Endothelial cell of umbilical vein (primary cell): ENCODE results near the gene FOCAD. TPM values are rescaled to one million over a fixed set of nuclear protein-coding genes. Genes with fewer than 3 reads are reported as not detected.

Experiments
- BruUV-seq: library from RNA; stranded (reverse); fragments of 400-500 nt; replicated peaks from 2 replicates; lab custom pipeline; 2021; lab: Mats Ljungman, UMichigan
- CTCF ChIA-PET: fragments of 300-600, 350-600 bp; sonication (Branson Sonifier 250); formaldehyde crosslinking; loops from one replicate; lab custom pipeline; 2021; ENCODE audit warnings: antibody characterized with exemption, inconsistent platforms; lab: Charles Lee
- POLR2A ChIA-PET: fragments of 300-600, 350-600 bp; sonication (Branson Sonifier 250); formaldehyde crosslinking; loops from one replicate; lab custom pipeline; 2021; ENCODE audit warnings: antibody characterized with exemption, inconsistent platforms; lab: Charles Lee
- DNase-seq: peaks from one replicate; pipeline ENCODE4 v3.0.0-alpha.2; 2011; ENCODE audit warnings: low read depth, low spot score
- FAIRE-seq: peaks from 2 replicates; lab custom pipeline; 2011; peaks lifted over from hg19 to GRCh38; lab: Jason Lieb, UNC
- H2AFZ ChIP-seq: 2 replicates; pipeline ENCODE4 v1.6.0; 2012; ENCODE audit warnings: low read depth, low read length, control low read depth, inconsistent platforms
- H3K27ac ChIP-seq: 2 replicates; pipeline ENCODE4 v1.5.1; 2011; ENCODE audit warnings: low read depth, mild to moderate bottlenecking, control low read depth, low read length, moderate library complexity; ENCODE audit not compliant: insufficient read depth
- H3K27me3 ChIP-seq, 2 experiments: 2 replicates each; pipeline versions ENCODE4 v1.6.0 to v1.6.1; 2011; ENCODE audit warnings: low read length in 2 of 2, mixed read lengths in 1 of 2; ENCODE audit not compliant: control insufficient read depth in 2 of 2, insufficient read depth in 2 of 2
- H3K36me3 ChIP-seq, 2 experiments: 2 replicates in 1 of 2; 3 replicates in 1 of 2; pipeline ENCODE4 v1.5.1; 2011; ENCODE audit warnings: low read length in 2 of 2, mild to moderate bottlenecking in 1 of 2, moderate library complexity in 1 of 2; ENCODE audit not compliant: control insufficient read depth in 2 of 2, insufficient read depth in 2 of 2; ENCODE audit errors: extremely low read depth in 1 of 2
- H3K4me1 ChIP-seq: 3 replicates; pipeline ENCODE4 v1.5.1; 2011; ENCODE audit warnings: mild to moderate bottlenecking, low read length; ENCODE audit not compliant: control insufficient read depth, insufficient read depth; ENCODE audit errors: extremely low read depth
- H3K4me2 ChIP-seq: 2 replicates; pipeline ENCODE4 v1.6.1; 2011; ENCODE audit warnings: low read length, control low read depth, mixed read lengths; ENCODE audit not compliant: insufficient read depth
- H3K4me3 ChIP-seq, 3 experiments: fragments of 200-600 bp in 1 of 3; sonication (generic), shearing (Covaris generic) in 1 of 3; replicated peaks in 1 of 3; 2 replicates each; pipeline ENCODE4 v1.5.1; 2011 to 2016; ENCODE audit warnings: control low read depth in 3 of 3, low read length in 3 of 3, mild to moderate bottlenecking in 2 of 3, inconsistent platforms in 1 of 3, low read depth in 1 of 3, moderate library complexity in 1 of 3; ENCODE audit not compliant: insufficient read depth in 1 of 3
- H3K79me2 ChIP-seq: 2 replicates; pipeline ENCODE4 v1.6.0; 2012; ENCODE audit warnings: low read length, inconsistent platforms; ENCODE audit not compliant: control insufficient read depth, insufficient read depth
- H3K9ac ChIP-seq: replicated peaks from 2 replicates; pipeline ENCODE3; 2011; ENCODE audit warnings: low read length, control low read depth; ENCODE audit not compliant: insufficient read depth; ENCODE audit errors: extremely low read depth
- H3K9me1 ChIP-seq: replicated peaks from 3 replicates; pipeline ENCODE4 v1.6.0; 2011; ENCODE audit warnings: mild to moderate bottlenecking, low read length; ENCODE audit not compliant: control insufficient read depth, insufficient read depth; ENCODE audit errors: extremely low read depth
- H3K9me3 ChIP-seq: replicated peaks from 2 replicates; pipeline ENCODE4 v1.5.1; 2012; ENCODE audit warnings: low read length, inconsistent platforms; ENCODE audit not compliant: control insufficient read depth, insufficient read depth
- H4K20me1 ChIP-seq: replicated peaks from 2 replicates; pipeline ENCODE3; 2011; ENCODE audit warnings: mild to moderate bottlenecking, low read length; ENCODE audit not compliant: control insufficient read depth, insufficient read depth; ENCODE audit errors: extremely low read depth
- EZH2 ChIP-seq: IDR thresholded peaks from 2 replicates; pipeline ENCODE4 v1.6.1; 2012; ENCODE audit warnings: borderline replicate concordance, low read depth, mild to moderate bottlenecking, moderate library complexity, low read length, inconsistent platforms; ENCODE audit not compliant: severe bottlenecking
- FOS ChIP-seq: IDR thresholded peaks from 2 replicates; pipeline ENCODE4 v1.6.1; 2011; ENCODE audit warnings: mild to moderate bottlenecking, low read length, moderate library complexity, borderline replicate concordance; ENCODE audit not compliant: insufficient read depth
- GATA2 ChIP-seq: IDR thresholded peaks from 2 replicates; pipeline ENCODE4 v1.7.0; 2011; ENCODE audit warnings: low read depth, mild to moderate bottlenecking, moderate library complexity, mixed read lengths, low read length; ENCODE audit not compliant: insufficient read length, insufficient read depth
- JUN ChIP-seq: IDR thresholded peaks from 2 replicates; pipeline ENCODE4 v1.6.1; 2011; ENCODE audit warnings: borderline replicate concordance, low read depth; ENCODE audit not compliant: insufficient read length, insufficient read depth
- MAX ChIP-seq: IDR thresholded peaks from 2 replicates; pipeline ENCODE4 v1.6.1; 2011; ENCODE audit not compliant: insufficient read depth, insufficient read length
- MYC ChIP-seq: IDR thresholded peaks from one replicate; pipeline ENCODE4 v1.6.1; 2011; ENCODE audit warnings: mild to moderate bottlenecking, low read depth, low read length
- POLR2A ChIP-seq: IDR thresholded peaks from 2 replicates; pipeline ENCODE4 v1.6.1; 2012; ENCODE audit warnings: low read depth, mild to moderate bottlenecking, control low read depth, low read length
- POLR2AphosphoS5 ChIP-seq: IDR thresholded peaks from 2 replicates; pipeline ENCODE4 v1.6.1; 2012; ENCODE audit warnings: low read depth, mild to moderate bottlenecking, control low read depth, low read length, moderate library complexity; ENCODE audit not compliant: insufficient read depth
- dilution Hi-C: fragments of 300-500 bp; cut with MboI; formaldehyde crosslinking; loops from one replicate; pipeline ENCODE4 v1.15.0; 2019; ENCODE audit warnings: low sequenced_read_pairs; ENCODE audit not compliant: extremely low pct_ligation_motif_present
- intact Hi-C: fragments of 100-400 bp; cut with micrococcal nuclease; formaldehyde crosslinking; loops from one replicate; pipeline ENCODE4 v1.10.0; 2022
- polyA plus RNA-seq, 4 experiments: library from polyadenylated mRNA; depleted of rRNA in 3 of 4; stranded (reverse) in 3 of 4; unstranded in 1 of 4; fragments of >200 nt; gene quantifications; 2 replicates each; pipeline versions ENCODE4 v1.2.1 to v1.2.3, GENCODE V29; 2011 to 2012; ENCODE audit warnings: missing spikeins in 1 of 4
- total RNA-seq: library from RNA; stranded (reverse); gene quantifications from 2 replicates; pipeline ENCODE4 v1.2.3, GENCODE V29; 2021
- TF ChIP-seq, protein P1 (sequence below), 2 donors: IDR thresholded peaks; 1 replicate in 1 of 2; 2 replicates in 1 of 2; pipeline ENCODE4 v1.5.1; 2011; ENCODE audit warnings: low read length in 2 of 2, mild to moderate bottlenecking in 2 of 2, moderate library complexity in 2 of 2, control low read depth in 1 of 2, inconsistent platforms in 1 of 2, low read depth in 1 of 2; ENCODE audit not compliant: insufficient read depth in 1 of 2; ENCODE audit errors: extremely low read depth in 1 of 2

Gene FOCAD
- total and polyA plus RNA-seq, 2 donors (not counting 3 experiments of a cell fraction or from before 2014, with no cell fraction given) = 26.7 to 66.9 TPM

- CTCF ChIA-PET = interaction anchor here (1.4 to 1.9 kb wide), 2 partner anchors 16 to 297 kb away, joined by 3 to 4 read pairs; no protein-coding TSS in a partner anchor
- Histone ChIP-seq H2AFZ (no peak overlapping the region), H3K4me1 (no peaks in the 10 kb centered on the region), H4K20me1 (no peaks in the 10 kb centered on the region), H3K9me1 (no peaks in the 10 kb centered on the region), H3K4me2 (no peak overlapping the region), H3K36me3 (no peaks in the 10 kb centered on the region), H3K9me3 (no peaks in the 10 kb centered on the region), H3K27me3 (no peaks in the 10 kb centered on the region), H3K27ac (no peak overlapping the region), H3K4me3 (no peak overlapping the region), H3K9ac (no peak overlapping the region), H3K79me2 (no peaks in the 10 kb centered on the region)
- TF ChIP-seq GATA2 = no peak
- TF ChIP-seq, protein P1, sequence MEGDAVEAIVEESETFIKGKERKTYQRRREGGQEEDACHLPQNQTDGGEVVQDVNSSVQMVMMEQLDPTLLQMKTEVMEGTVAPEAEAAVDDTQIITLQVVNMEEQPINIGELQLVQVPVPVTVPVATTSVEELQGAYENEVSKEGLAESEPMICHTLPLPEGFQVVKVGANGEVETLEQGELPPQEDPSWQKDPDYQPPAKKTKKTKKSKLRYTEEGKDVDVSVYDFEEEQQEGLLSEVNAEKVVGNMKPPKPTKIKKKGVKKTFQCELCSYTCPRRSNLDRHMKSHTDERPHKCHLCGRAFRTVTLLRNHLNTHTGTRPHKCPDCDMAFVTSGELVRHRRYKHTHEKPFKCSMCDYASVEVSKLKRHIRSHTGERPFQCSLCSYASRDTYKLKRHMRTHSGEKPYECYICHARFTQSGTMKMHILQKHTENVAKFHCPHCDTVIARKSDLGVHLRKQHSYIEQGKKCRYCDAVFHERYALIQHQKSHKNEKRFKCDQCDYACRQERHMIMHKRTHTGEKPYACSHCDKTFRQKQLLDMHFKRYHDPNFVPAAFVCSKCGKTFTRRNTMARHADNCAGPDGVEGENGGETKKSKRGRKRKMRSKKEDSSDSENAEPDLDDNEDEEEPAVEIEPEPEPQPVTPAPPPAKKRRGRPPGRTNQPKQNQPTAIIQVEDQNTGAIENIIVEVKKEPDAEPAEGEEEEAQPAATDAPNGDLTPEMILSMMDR (IDR thresholded peaks at IDR 0.05; ENCODE audit: extremely low read depth in 1 of 2, insufficient read depth in 1 of 2, low read depth in 1 of 2, low read length in 2 of 2) = no peak
- no peak for TF ChIP-seq MAX
- TF ChIP-seq JUN = no peak
- TF ChIP-seq POLR2AphosphoS5 = no peak
- TF ChIP-seq MYC = no peak
- no peak for TF ChIP-seq POLR2A
- TF ChIP-seq FOS = no peak
- no peak for TF ChIP-seq EZH2
- DNase-seq (no peak), FAIRE-seq (peak; percentile 44)
- dilution Hi-C loops (no loop called here), intact Hi-C loops (no loop called here)
- BruUV-seq = no TSS peak
- POLR2A ChIA-PET = no interaction called here
These were observed 40.4 kb upstream of the FOCAD start for GRCh38 chr9:20643660-20644059.
